ENCODE measurements around the gene SMARCD3.

DNA sequence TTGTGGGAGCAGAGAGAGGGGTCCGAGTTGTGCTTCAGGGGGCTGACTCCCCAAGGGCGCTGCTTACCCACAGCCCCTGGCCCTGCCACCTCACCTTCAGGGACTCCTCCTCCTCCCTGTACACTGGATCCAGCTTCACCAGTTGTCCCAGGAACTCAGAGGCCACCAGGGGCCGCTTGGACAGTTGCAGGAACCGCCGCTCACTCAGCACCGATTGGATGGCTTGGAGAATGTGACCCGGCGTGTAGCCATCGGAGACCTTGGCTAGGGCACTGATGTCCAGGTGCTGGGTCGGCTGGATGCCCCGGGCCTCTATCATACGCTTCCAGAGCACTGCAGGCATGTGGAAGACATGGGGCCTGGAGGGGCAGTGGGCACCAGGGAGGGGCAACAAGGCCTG, 57.0 kb downstream of the SMARCD3 start:
- TF ChIP-seq, protein P1, sequence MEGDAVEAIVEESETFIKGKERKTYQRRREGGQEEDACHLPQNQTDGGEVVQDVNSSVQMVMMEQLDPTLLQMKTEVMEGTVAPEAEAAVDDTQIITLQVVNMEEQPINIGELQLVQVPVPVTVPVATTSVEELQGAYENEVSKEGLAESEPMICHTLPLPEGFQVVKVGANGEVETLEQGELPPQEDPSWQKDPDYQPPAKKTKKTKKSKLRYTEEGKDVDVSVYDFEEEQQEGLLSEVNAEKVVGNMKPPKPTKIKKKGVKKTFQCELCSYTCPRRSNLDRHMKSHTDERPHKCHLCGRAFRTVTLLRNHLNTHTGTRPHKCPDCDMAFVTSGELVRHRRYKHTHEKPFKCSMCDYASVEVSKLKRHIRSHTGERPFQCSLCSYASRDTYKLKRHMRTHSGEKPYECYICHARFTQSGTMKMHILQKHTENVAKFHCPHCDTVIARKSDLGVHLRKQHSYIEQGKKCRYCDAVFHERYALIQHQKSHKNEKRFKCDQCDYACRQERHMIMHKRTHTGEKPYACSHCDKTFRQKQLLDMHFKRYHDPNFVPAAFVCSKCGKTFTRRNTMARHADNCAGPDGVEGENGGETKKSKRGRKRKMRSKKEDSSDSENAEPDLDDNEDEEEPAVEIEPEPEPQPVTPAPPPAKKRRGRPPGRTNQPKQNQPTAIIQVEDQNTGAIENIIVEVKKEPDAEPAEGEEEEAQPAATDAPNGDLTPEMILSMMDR (IDR thresholded peaks at IDR 0.05; ENCODE audit: low read depth, low read length): no peak
- TF ChIP-seq POLR2A (IDR thresholded peaks at IDR 0.05; ENCODE audit: extremely low read depth, insufficient read length): no peak

All from NB4 (cell line).